WI38 (cell line): ENCODE measurements around the gene LONP1.

Experiments
- H3K4me3 ChIP-seq: 2 replicates; pipeline ENCODE4 v1.5.1; 2011; ENCODE audit warnings: low read depth, mild to moderate bottlenecking, control low read depth, low read length
- CTCF ChIP-seq: IDR thresholded peaks from 2 replicates; pipeline ENCODE4 v1.5.1; 2012; ENCODE audit warnings: low read depth, mild to moderate bottlenecking, control low read depth, low read length

The LONP1 gene

GRCh38 chr19:5644037-5644436 is 75.9 kb downstream of the LONP1 start:
- TF ChIP-seq CTCF: no peak
- H3K4me3 ChIP-seq: no peak overlapping the region

DNA sequence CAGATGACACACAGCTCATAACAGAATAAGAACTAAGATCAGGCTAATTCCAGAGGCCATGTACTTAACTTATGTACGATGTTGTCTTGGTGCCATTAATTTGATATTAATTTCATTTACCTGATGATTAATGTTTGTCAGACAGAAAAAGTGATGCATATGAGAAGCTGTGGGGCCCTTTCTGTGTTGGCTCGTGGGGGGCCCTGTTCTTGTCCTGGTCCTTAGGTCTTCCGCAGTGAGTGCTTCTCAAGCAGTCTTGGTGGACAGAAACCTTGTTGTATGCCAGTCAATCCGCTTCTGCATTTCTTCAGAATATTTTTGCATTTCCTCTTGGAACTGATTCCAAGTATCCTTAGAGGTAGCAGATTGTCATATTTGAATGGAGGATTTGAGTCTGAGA is 76.9 kb downstream of the LONP1 start:
- no peak for TF ChIP-seq CTCF
- no peak overlapping the region for H3K4me3 ChIP-seq

GRCh38 chr19:5642204-5642603 is 77.7 kb downstream of the LONP1 start:
- H3K4me3 ChIP-seq: no peak overlapping the region
- TF ChIP-seq CTCF: no peak
